MM.1S (cell line): ENCODE results near the gene TMEM43.

Source experiments
- DNase-seq: peaks from one replicate; pipeline ENCODE4 v3.0.0-alpha.2; 2015
- H2AFZ ChIP-seq: fragments of 300-600 bp; sonication (generic); 2 replicates; pipeline ENCODE4 v1.6.0; 2016; ENCODE audit warnings: antibody characterized with exemption, low read length
- H3F3A ChIP-seq: fragments of 300-600 bp; sonication (generic); 2 replicates; pipeline ENCODE4 v1.6.1; 2016; ENCODE audit warnings: mild to moderate bottlenecking, antibody characterized with exemption, low read length, moderate library complexity, mixed read lengths; ENCODE audit not compliant: insufficient read depth
- H3K27ac ChIP-seq: fragments of 300-600 bp; sonication (generic); 2 replicates; pipeline ENCODE4 v1.5.1; 2016; ENCODE audit warnings: mild to moderate bottlenecking, low read length
- H3K27me3 ChIP-seq: fragments of 300-600 bp; sonication (generic); replicated peaks from 2 replicates; pipeline ENCODE4 v1.6.0; 2016; ENCODE audit warnings: low read length; ENCODE audit not compliant: insufficient read depth
- H3K36me3 ChIP-seq: fragments of 300-600 bp; sonication (generic); replicated peaks from 2 replicates; pipeline ENCODE4 v1.6.1; 2016; ENCODE audit warnings: mild to moderate bottlenecking, low read length, mixed read lengths; ENCODE audit not compliant: insufficient read depth
- H3K4me1 ChIP-seq: fragments of 300-600 bp; sonication (generic); 2 replicates; pipeline ENCODE4 v1.6.1; 2016; ENCODE audit warnings: low read length, mixed read lengths
- H3K4me2 ChIP-seq: fragments of 300-600 bp; sonication (generic); 2 replicates; pipeline ENCODE4 v1.6.0; 2016; ENCODE audit warnings: low read depth, low read length
- H3K4me3 ChIP-seq: fragments of 300-600 bp; sonication (generic); 2 replicates; pipeline ENCODE4 v1.5.1; 2016; ENCODE audit warnings: low read length, mixed read lengths
- H3K79me2 ChIP-seq: fragments of 300-600 bp; sonication (generic); 2 replicates; pipeline ENCODE4 v1.6.1; 2016; ENCODE audit warnings: mixed run types, low read length, mixed read lengths
- H3K9ac ChIP-seq: fragments of 300-600 bp; sonication (generic); 2 replicates; pipeline ENCODE4 v1.6.1; 2016; ENCODE audit warnings: low read length, mixed read lengths
- H3K9me2 ChIP-seq: fragments of 300-600 bp; sonication (generic); replicated peaks from 2 replicates; pipeline ENCODE4 v1.6.1; 2016; ENCODE audit warnings: mild to moderate bottlenecking, low read length, mixed read lengths; ENCODE audit not compliant: insufficient read depth
- H3K9me3 ChIP-seq: fragments of 300-600 bp; sonication (generic); replicated peaks from 2 replicates; pipeline ENCODE4 v1.6.1; 2016; ENCODE audit warnings: mild to moderate bottlenecking, low read length, mixed read lengths; ENCODE audit not compliant: insufficient read depth
- H4K20me1 ChIP-seq: fragments of 300-600 bp; sonication (generic); 2 replicates; pipeline ENCODE4 v1.6.1; 2016; ENCODE audit warnings: mild to moderate bottlenecking, low read length, moderate library complexity, mixed read lengths; ENCODE audit not compliant: insufficient read depth
- CTCF ChIP-seq: fragments of 300-600 bp; sonication (generic); IDR thresholded peaks from 2 replicates; pipeline ENCODE4 v1.5.1; 2016; ENCODE audit warnings: antibody characterized with exemption, low read length, mixed read lengths
- EZH2 ChIP-seq: fragments of 300-600 bp; sonication (generic); optimal IDR thresholded peaks from 2 replicates; pipeline ENCODE3; 2017; ENCODE audit warnings: low read depth, mild to moderate bottlenecking, antibody characterized with exemption, low read length, mixed read lengths
- EZH2phosphoT487 ChIP-seq: fragments of 300-600 bp; sonication (generic); IDR thresholded peaks from 2 replicates; pipeline ENCODE4 v1.6.1; 2018; ENCODE audit warnings: antibody characterized with exemption, low read length

Gene TMEM43

GRCh38 chr3:14166877-14167603 is 42.2 kb downstream of the TMEM43 start:
- Histone ChIP-seq H2AFZ (no peak overlapping the region), H4K20me1 (no peaks in the 10 kb centered on the region), H3F3A (no peaks in the 10 kb centered on the region), H3K36me3 (peaks cover 4% of the 10 kb centered on the region; the same call in 1 of the 2 replicates), H3K4me2 (no peak overlapping the region), H3K9me2 (no peaks in the 10 kb centered on the region), H3K9me3 (no peaks in the 10 kb centered on the region), H3K9ac (no peak overlapping the region), H3K4me3 (no peak overlapping the region), H3K27ac (no peak overlapping the region), H3K79me2 (no peaks in the 10 kb centered on the region), H3K4me1 (no peaks in the 10 kb centered on the region), H3K27me3 (no peaks in the 10 kb centered on the region)
- no peak for TF ChIP-seq CTCF
- no peak for TF ChIP-seq EZH2phosphoT487
- no peak for TF ChIP-seq EZH2
- no peak for DNase-seq

- Histone ChIP-seq H3K9ac (no peak overlapping the region), H2AFZ (no peak overlapping the region), H3K9me2 (no peaks in the 10 kb centered on the region), H3K79me2 (peaks cover 8% of the 10 kb centered on the region), H3K27ac (no peak overlapping the region), H4K20me1 (no peaks in the 10 kb centered on the region), H3K4me3 (no peak overlapping the region), H3K4me1 (no peaks in the 10 kb centered on the region), H3K9me3 (no peaks in the 10 kb centered on the region), H3F3A (no peaks in the 10 kb centered on the region), H3K27me3 (no peaks in the 10 kb centered on the region), H3K36me3 (peaks cover 4% of the 10 kb centered on the region; the same call in 1 of the 2 replicates), H3K4me2 (no peak overlapping the region)
- no peak for DNase-seq
- TF ChIP-seq EZH2 (no peak), CTCF (no peak), EZH2phosphoT487 (no peak)
These were observed 44.6 kb downstream of the TMEM43 start for GRCh38 chr3:14169435-14169834.

- TF ChIP-seq EZH2phosphoT487 (no peak), EZH2 (no peak), CTCF (no peak)
- H3K4me2 ChIP-seq: no peak overlapping the region
- H2AFZ ChIP-seq: no peak overlapping the region
- DNase-seq: no peak
- H4K20me1 ChIP-seq: no peaks in the 10 kb centered on the region
- H3K9me3 ChIP-seq: no peaks in the 10 kb centered on the region
- H3K9ac ChIP-seq: no peak overlapping the region
- no peak overlapping the region for H3K27ac ChIP-seq
- H3K4me3 ChIP-seq: no peak overlapping the region
- peaks cover under 1% of the 10 kb centered on the region; the same call in 1 of the 2 replicates for H3K4me1 ChIP-seq
- no peaks in the 10 kb centered on the region for H3K9me2 ChIP-seq
- H3K27me3 ChIP-seq: no peaks in the 10 kb centered on the region
- H3K36me3 ChIP-seq: peaks cover 4% of the 10 kb centered on the region; the same call in 1 of the 2 replicates
- no peaks in the 10 kb centered on the region for H3F3A ChIP-seq
- H3K79me2 ChIP-seq: peaks cover 13% of the 10 kb centered on the region
These were observed 45.0 kb downstream of the TMEM43 start for GRCh38 chr3:14169871-14170270.
